ENCODE measurements around the gene MECP2.
A peak's percentile ranks its signal among the peaks of the same experiment; 100 is the strongest.

Gene MECP2

GRCh38 chrX:154061801-154062200 is 35.7 kb downstream of the MECP2 start:
- DNase-seq (ENCODE audit: low read depth), result no peak

DNA sequence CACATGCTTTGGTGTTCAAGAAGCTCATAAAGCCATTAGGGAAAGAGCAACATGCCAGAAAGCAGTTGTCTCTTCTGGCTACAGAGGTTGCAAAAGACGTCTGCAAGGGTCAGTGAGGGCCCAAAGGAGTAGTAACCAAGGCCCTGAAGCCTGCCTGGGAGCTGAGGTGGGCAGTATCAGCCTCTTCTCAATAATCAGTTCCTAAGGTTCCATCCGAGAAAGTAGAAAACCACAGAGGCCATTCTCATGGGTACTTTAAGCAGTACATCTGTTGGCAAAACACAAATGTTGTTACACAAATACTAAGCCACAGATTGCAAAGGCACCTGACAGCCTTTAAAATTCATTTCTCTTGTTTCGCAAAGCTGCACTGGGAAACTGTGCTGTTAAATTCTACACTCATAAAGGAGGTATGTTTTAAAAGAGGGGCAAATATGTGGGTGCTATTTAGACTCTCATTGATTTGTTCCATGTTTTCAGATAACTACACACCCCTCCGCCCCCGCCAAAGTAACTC is 37.7 kb downstream of the MECP2 start:
- DNase-seq (ENCODE audit: low read depth), result no peak

DNA sequence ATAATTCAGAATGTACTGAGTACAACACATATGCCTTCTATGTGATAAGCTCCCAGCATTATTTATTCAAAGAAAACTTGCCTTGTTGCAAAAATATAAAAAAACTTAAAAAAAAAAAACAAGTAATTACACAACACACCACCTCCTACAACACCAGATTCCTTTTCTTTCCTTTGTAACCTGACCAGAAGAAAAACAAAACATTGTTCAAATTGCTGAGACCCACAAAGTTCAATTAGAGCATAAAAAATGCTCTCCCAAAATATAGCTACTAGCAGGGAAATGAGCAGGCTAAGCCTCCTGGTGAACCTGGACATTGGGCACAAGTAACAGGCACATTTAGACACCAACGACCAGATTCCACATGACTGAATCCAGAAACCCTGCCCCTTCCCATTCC is 38.3 kb downstream of the MECP2 start:
- no peak for DNase-seq (ENCODE audit: low read depth)

DNA sequence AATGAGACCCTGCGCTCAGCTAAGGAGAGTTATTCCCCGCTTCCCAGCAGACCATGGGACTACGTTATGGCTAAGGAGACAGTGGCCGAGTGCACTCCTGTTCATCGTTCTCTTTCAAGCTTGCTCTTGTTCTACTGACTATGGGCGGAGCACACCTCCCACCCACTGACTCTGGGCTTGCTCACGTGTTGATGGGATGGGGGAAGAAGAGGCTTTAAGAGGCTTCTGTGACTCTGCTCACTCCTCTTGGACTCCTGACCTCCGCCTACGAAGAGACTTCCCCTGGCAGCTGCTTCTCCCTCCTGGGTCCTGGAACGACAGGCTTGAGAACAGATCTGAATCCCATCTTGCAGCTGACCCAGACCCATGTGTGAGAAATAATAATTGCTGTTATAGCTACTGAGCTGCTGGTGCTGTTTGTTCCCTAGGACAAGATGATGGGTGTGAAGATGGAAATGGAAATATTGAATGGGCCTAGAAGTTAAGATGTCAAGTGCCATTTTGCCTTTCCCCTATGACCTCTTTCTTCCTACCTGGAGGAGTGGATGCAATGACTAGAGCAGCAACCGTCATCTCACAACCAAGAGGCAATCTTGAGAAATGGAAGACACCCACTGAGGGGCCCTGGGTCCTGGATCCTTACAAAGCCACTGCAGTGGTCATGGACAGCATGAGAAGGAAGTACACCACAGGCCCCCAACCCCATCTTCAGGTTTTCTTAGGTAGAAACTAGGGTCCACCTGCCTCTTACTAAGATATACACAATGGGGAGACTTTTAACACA is 39.1 kb downstream of the MECP2 start:
- DNase-seq (ENCODE audit: low read depth), result no peak

GRCh38 chrX:154057791-154058190 is 39.7 kb downstream of the MECP2 start:
- no peak for DNase-seq (ENCODE audit: low read depth)

DNA sequence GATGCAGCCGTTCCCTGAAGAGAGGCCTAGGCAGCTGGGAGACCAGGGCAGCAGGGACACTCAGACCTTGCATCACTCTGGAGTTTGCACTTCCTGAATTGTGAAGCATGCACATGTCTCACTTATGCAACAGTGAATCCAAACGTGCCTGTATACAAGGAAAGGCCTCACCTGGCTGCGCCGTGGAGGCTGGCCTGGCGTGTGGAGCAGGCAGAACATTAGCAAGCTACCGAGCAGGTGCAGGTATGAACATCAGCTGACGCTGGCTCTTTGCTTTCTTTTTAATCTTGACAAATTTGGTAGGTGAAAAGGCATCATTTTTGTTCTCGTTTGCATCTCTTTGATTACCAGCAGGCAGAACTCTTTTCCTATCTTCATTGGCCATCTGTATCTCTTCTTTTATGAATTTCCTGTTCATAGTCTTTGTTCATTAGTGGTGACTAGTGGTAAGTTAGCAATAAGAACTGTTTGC is 40.7 kb downstream of the MECP2 start:
- DNase-seq (ENCODE audit: low read depth), result no peak

DNA sequence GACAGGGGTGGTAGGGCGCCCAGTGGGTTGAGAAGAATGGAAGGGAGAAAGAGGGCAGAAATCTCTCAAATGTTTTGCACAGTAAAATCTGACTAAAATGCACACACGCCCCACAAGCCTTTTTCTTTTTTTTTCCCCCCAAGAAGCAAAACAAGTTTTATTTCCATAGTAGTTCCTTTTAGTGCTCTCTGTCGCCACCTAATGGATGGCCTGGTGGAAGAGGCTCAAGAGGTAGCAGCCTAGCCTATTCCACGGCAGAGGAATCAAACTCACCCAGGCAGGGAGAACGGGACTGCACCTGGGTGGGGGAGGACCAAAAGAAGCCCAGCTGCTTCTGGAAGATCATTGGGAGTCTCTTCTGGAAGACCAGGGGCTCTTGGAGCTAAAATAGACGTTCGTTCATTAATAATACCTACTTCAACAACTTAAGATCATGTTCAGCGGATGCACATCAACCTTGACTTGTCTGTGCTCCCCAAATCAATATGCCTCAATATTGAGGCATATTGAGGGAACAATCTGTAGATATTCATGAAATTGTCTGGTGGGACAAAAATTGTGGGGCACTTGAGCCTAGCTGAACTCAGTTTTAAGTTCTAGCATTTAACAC is 46.2 kb downstream of the MECP2 start:
- no peak for DNase-seq (ENCODE audit: low read depth)

DNA sequence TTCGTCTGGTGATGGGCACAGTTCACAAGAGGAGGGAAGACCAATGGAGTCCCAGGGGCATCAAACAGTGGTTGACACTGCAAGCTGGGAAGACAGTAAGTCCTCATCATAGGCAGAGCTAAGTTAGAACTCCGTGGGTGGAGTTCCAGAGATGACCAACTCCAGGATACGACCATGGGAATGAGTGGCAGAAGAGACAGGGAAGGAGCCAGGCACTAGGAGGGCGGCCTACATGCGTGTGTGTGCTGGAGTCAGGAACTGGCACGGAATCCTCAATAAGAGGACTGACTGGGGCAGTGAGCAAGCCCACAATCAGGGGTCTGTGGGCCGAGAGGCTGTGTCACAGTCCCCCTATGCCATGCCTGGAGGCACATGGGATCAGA is 47.4 kb downstream of the MECP2 start:
- DNase-seq (ENCODE audit: low read depth), result no peak

DNA sequence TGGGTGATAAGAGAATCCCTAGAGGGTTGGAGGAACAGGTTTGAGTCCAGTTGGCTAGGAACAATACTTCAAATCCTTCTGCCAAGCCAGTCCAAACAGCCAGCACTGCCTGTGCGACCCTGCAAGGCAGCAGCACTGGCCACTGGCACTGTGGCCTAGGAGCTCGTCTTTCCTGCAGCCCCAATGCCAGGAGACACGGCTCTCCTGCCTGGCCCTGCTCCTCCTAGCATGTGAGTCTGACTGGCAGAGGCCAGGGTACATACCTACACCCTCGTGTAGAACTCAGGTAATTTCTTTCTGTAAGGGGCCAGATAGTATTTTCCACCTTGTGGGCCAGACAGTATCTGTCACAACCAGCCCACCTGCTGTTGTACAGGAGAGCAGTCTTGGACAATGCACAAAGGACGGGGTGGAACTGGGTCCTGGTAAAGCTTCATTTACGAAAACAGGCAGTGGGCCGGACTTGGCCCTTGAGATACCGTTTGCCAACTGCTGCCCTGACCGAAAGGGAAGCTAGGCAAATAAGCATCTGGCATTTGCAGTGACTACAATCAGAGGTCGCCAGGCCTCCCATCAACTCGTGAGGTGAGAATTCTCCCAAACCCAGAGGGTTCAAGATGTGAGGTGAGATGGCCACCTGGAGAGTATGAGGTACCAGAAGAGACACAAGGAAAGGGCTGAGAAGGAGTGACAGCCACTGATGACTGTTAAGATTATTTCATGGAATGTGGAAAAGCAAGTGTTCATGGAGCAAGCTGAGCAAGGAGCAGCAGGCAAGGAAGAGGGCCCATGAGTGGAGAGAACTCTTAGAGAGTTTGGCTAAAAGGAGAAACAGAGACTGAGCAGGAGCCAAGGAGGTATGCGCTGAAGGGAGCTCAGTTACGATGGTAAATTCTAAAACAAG is 48.1 kb downstream of the MECP2 start:
- DNase-seq (ENCODE audit: low read depth), result no peak

GRCh38 chrX:154048398-154048797 is 49.1 kb downstream of the MECP2 start:
- DNase-seq (ENCODE audit: low read depth), result no peak

- no peak for DNase-seq (ENCODE audit: low read depth)
Measured at GRCh38 chrX:154046940-154047610, 50.4 kb downstream of the MECP2 start.

DNA sequence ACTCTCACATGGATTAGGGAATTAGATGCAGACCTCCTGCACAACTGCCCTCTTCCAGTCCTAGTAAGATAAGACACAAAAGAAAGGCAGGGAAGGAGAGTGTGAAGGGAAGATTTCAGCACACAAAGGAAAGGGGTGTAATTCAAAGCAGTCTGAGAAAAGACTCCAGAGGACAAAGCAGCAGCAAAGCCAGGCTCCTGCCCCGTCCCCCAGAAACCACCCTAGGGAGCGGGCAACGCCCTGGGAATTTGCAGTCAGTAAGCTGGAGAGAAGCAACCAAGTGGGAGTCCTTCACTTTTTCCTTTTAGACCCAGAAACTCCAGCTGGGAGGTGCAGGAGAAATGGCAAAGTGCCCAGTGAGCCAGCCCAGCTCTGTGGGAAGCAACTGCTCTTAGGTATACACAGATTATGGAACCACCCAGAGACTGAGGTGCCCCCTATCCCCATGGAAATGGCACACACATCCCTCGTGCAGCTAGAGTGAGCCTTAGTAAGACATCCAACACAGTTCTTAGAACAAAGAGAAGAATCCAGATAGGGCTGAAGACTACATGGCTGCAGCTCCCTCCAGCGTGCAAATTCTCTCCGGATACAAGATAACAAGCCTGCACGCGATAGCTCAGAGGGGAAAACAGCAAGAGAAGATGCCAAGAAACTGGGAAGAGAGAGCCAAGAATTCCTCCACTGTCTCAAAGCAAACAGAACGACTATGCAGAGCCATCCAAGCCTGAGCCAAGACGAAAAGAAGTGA is 51.3 kb downstream of the MECP2 start:
- peak; percentile 89 for DNase-seq (ENCODE audit: low read depth)

GRCh38 chrX:154044091-154044490 is 53.4 kb downstream of the MECP2 start:
- DNase-seq (ENCODE audit: low read depth), result no peak

DNA sequence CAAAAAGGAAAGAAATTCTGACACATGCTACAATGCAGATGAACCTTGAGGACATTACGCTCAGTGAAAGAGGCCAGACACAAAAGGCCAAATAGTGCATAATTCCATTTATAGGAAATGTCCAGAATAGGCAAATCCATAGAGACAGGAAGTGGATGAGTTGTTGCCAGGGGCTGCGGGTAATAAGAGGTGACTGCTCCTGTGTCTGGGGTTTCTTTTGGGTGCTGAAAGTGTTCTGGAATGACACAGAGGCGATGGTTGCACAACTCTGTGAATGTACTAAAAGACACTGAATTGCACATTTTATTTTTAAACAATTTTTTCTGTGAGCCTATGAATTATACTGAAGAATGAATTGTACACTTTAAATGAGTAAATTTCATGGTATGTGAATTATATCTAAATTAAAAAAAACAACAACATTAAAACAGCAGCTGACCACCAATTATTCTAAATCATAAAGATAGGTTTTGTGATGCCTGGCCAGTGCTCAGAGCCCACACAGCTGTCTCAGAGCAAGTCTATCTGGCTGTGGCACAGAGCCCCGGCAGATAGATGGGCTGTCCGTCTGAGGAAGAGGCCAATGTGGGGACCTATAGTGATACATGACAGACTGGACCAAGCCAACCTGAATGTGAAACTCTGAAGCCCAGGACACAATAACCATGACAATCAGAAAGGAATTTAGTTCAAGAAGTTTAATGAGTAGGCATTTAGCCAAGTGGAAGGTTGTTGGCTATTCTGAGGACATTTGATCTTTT is 54.3 kb downstream of the MECP2 start:
- no peak for DNase-seq (ENCODE audit: low read depth)

- DNase-seq (ENCODE audit: low read depth), result no peak
Measured at GRCh38 chrX:154040863-154041262, 56.7 kb downstream of the MECP2 start.

DNA sequence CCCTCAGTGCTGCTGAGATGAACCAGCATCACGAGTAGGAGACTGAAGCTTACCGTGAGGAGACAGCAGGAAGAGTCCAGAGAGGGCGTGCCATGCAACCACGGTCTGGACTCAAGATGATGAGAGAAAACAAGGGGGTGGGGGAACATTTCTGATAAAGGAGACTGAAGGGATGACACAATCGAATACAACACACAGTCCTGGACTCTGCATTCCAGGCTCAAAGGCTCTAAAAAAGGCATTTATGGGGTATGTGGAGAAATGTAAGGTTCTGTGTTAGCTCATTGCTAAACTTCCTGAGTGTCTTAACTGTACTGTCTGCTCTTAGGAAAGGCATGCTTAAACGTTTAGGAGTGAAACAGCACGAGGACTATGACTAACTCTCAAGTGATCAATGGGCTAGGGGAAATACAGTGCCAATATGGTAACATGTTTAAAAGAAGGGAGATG is 57.2 kb downstream of the MECP2 start:
- peak; percentile 90 for DNase-seq (ENCODE audit: low read depth)

DNA sequence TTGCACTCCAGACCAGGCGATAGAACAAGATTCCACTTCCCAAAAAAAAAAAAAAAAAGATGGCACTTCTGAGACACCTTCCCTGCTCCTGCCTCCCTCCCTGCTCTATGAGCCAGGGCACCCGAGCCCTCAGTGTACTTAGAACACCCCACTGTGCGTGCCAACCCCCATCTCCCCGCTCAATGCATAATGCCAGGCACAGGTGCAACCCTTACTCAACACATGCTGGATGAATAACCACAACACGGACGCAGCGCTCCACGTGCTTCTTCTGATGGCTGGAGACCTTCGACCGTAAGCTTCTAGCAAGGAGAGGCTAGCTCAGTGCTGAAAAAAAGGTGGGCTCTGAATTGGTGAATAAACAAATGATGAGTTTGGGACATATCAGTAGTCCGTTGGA is 57.9 kb downstream of the MECP2 start:
- no peak for DNase-seq (ENCODE audit: low read depth)

GRCh38 chrX:154038656-154039055 is 58.9 kb downstream of the MECP2 start:
- no peak for DNase-seq (ENCODE audit: low read depth)

DNA sequence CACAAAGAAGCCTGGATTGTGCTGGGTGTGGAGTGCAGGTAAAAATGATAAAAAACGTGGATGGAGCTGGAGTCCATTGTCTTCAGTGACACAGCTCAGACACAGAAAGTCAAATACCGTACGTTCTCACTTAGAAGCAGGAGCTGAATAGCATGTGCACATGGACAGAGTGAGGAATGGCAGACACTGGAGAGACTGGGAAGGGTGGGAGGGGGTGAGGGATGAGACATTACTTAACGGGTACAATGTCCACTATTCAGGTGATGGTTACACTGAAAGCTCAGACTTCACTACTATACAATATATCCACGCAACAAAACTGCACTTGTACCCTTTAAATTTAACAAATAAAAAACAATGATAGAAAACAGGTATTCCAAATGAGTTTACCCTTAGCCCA is 59.8 kb downstream of the MECP2 start:
- DNase-seq (ENCODE audit: low read depth), result no peak

DNA sequence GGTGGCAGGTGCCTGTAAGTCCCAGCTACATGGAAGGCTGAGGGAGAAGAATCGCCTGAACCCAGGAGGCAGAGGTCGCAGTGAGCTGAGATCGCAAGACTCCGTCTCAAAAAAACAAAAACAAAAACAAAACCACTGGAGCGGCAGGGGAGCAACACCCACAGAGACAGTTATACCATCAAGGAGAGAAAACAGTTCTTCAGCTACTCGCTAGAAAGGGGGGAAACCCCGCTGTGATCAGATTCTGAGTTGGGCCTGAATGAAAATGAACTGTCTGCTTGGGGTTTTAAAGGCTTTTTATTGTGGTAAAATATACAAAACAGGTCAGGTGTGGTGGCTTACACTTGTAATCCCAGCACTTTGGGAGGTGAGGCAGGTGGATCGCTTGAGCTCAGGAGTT is 61.0 kb downstream of the MECP2 start:
- DNase-seq (ENCODE audit: low read depth), result no peak
